Nephron (organoid): Measurements from ENCODE around the gene ALG10B.
A peak's percentile ranks its signal among the peaks of the same experiment; 100 is the strongest.

Experiments used
- H3K27ac Mint-ChIP-seq, 3 experiments: 2 replicates each; pipeline ENCODE4 v1.8.0; 2020; ENCODE audit warnings: mixed read lengths in 3 of 3, mild to moderate bottlenecking in 2 of 3, moderate library complexity in 1 of 3
- H3K27me3 Mint-ChIP-seq: 2 replicates; pipeline ENCODE4 v1.8.0; 2021; ENCODE audit warnings: low read depth, mild to moderate bottlenecking, moderate library complexity, mixed read lengths
- H3K36me3 Mint-ChIP-seq: 2 replicates; pipeline ENCODE4 v1.8.0; 2020; ENCODE audit warnings: low read depth, mixed read lengths
- H3K4me1 Mint-ChIP-seq: 2 replicates; pipeline ENCODE4 v1.8.0; 2020; ENCODE audit warnings: mixed read lengths
- H3K4me3 Mint-ChIP-seq, 3 experiments: 2 replicates each; pipeline ENCODE4 v1.8.0; 2020; ENCODE audit warnings: mild to moderate bottlenecking in 3 of 3, mixed read lengths in 3 of 3, moderate library complexity in 2 of 3
- H3K9me3 Mint-ChIP-seq: 2 replicates; pipeline ENCODE4 v1.8.0; 2020; ENCODE audit warnings: mixed read lengths
- TF ChIP-seq, protein P1 (sequence below), 3 experiments: fragments of 200-600 bp; sonication (generic); IDR thresholded peaks; one replicate each; pipeline ENCODE4 v1.5.0; 2021; ENCODE audit warnings: antibody characterized with exemption in 3 of 3; ENCODE audit not compliant: unreplicated experiment in 3 of 3

Gene ALG10B, protein sequence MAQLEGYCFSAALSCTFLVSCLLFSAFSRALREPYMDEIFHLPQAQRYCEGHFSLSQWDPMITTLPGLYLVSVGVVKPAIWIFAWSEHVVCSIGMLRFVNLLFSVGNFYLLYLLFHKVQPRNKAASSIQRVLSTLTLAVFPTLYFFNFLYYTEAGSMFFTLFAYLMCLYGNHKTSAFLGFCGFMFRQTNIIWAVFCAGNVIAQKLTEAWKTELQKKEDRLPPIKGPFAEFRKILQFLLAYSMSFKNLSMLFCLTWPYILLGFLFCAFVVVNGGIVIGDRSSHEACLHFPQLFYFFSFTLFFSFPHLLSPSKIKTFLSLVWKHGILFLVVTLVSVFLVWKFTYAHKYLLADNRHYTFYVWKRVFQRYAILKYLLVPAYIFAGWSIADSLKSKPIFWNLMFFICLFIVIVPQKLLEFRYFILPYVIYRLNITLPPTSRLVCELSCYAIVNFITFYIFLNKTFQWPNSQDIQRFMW

DNA sequence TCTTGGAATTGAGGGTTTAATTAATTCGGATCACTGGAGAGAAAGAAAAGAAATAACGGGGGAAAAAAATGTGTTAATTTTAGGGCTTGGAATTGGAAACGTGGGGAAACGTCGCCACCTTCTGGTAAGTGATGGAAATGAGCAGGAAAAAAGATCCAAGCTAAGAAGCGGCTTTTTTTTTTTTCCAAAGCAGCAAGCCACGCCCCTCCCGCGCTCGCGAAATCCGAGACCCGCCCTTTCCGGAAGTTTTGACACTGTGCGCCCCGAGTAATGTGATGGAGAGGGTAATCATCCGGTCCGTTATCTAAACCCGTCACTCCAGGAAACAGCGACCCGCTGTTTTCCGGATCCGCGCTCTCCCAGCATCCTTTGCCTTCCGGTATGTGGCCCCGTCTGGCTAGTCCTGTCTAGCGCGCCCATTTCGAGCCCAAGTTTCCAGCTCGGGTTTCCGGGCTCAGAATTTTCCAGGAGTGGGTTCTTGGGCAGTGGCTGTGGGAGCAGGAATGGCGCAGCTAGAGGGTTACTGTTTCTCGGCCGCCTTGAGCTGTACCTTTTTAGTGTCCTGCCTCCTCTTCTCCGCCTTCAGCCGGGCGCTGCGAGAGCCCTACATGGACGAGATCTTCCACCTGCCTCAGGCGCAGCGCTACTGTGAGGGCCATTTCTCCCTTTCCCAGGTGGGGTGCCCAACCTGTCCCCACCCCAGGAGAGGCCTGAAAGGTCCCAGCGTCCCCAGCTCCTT, at the start of gene ALG10B:
Gene ALG10B, plus strand, starts transcription at position 384 of the 739 bp plus-strand sequence. Its CDS starts 120 bp downstream, at position 504.
- Mint-ChIP-seq H3K36me3 (peaks cover 7% of the 10 kb centered on the region), H3K4me1 (peaks cover 10% of the 10 kb centered on the region), H3K27ac (peak within 1 kb of the TSS; percentile 95 to 98 (median 97)), H3K27me3 (no peaks in the 10 kb centered on the region), H3K4me3 (peak within 1 kb of the TSS; percentile 95 to 98 (median 95)), H3K9me3 (no peaks in the 10 kb centered on the region)
- TF ChIP-seq, protein P1, sequence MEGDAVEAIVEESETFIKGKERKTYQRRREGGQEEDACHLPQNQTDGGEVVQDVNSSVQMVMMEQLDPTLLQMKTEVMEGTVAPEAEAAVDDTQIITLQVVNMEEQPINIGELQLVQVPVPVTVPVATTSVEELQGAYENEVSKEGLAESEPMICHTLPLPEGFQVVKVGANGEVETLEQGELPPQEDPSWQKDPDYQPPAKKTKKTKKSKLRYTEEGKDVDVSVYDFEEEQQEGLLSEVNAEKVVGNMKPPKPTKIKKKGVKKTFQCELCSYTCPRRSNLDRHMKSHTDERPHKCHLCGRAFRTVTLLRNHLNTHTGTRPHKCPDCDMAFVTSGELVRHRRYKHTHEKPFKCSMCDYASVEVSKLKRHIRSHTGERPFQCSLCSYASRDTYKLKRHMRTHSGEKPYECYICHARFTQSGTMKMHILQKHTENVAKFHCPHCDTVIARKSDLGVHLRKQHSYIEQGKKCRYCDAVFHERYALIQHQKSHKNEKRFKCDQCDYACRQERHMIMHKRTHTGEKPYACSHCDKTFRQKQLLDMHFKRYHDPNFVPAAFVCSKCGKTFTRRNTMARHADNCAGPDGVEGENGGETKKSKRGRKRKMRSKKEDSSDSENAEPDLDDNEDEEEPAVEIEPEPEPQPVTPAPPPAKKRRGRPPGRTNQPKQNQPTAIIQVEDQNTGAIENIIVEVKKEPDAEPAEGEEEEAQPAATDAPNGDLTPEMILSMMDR (IDR thresholded peaks at IDR 0.05; ENCODE audit: unreplicated experiment in 3 of 3): peak; percentile 59 to 78 (median 67)

DNA sequence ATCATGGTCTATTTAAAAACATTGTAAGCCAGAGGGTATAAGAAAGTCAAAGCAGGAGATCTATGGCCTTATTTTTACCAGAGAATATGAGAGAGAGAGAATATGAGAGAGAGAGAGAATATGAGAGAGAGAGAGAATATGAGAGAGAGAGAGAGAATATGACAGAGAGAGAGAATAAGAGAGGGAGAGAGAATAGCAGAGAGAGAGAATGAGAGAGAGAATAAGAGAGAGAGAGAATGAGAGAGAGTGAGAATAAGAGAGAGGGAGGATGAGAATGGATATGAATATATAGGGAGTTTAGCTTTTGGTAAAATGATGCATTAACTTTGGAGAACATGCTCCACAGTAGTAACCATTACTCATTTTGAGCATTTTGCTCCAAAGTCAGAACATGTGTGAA, 48.0 kb upstream of the ALG10B start:
- H3K9me3 Mint-ChIP-seq: peaks cover 16% of the 10 kb centered on the region
- no peaks in the 10 kb centered on the region for H3K4me1 Mint-ChIP-seq
- TF ChIP-seq, protein P1 (IDR thresholded peaks at IDR 0.05; ENCODE audit: unreplicated experiment in 3 of 3): no peak
- no peaks in the 10 kb centered on the region for H3K27me3 Mint-ChIP-seq
- H3K4me3 Mint-ChIP-seq: no peak overlapping the region
- H3K27ac Mint-ChIP-seq: no peak overlapping the region
- H3K36me3 Mint-ChIP-seq: no peaks in the 10 kb centered on the region

DNA sequence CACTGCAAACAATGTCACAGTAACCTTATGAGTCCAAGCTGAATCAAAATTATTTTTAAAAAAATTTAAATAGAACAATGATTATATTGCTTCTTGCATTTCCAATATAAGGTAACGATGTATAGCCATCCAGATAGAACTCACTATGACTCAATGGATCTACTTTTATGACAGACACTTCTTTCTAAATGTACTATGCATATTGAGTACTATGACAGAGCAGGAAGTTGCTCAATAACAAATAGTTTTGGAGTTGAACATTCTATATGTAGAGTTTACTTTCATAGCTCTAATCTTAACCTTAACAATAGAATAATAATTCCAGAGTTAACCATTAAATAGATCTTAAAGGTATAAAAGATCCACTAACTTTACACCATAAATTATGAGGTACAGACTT, 46.7 kb upstream of the ALG10B start:
- Mint-ChIP-seq H3K27me3 (no peaks in the 10 kb centered on the region), H3K27ac (no peak overlapping the region)

DNA sequence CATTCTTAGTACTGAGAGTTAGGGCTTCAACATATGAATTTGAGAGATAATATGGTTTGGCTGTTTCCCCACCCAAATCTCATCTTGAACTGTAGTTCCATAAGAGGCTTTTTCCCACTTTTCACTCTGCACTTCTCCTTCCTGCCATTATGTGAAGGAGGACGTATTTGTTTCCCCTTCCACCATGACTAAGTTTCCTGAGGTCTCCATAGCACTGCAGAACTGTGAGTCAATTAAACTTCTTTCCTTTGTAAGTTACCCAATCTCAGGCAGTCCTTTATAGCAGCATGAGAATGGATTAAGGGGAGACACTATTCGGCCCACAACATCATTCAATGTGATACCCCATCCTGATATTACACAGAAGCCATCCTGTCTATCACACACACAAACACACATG, 36.8 kb upstream of the ALG10B start:
- H3K4me3 Mint-ChIP-seq: no peak overlapping the region
- TF ChIP-seq, protein P1 (IDR thresholded peaks at IDR 0.05; ENCODE audit: unreplicated experiment in 3 of 3): no peak
- H3K9me3 Mint-ChIP-seq: peaks cover 20% of the 10 kb centered on the region
- H3K27me3 Mint-ChIP-seq: no peaks in the 10 kb centered on the region
- H3K36me3 Mint-ChIP-seq: no peaks in the 10 kb centered on the region
- H3K27ac Mint-ChIP-seq: no peak overlapping the region
- no peaks in the 10 kb centered on the region for H3K4me1 Mint-ChIP-seq

More for the DNA sequence above, 46.7 kb upstream of the ALG10B start:
- no peaks in the 10 kb centered on the region for H3K36me3 Mint-ChIP-seq
- H3K4me1 Mint-ChIP-seq: no peaks in the 10 kb centered on the region
- peaks cover 21% of the 10 kb centered on the region for H3K9me3 Mint-ChIP-seq
- TF ChIP-seq, protein P1 (IDR thresholded peaks at IDR 0.05; ENCODE audit: unreplicated experiment in 3 of 3): no peak
- no peak overlapping the region for H3K4me3 Mint-ChIP-seq

DNA sequence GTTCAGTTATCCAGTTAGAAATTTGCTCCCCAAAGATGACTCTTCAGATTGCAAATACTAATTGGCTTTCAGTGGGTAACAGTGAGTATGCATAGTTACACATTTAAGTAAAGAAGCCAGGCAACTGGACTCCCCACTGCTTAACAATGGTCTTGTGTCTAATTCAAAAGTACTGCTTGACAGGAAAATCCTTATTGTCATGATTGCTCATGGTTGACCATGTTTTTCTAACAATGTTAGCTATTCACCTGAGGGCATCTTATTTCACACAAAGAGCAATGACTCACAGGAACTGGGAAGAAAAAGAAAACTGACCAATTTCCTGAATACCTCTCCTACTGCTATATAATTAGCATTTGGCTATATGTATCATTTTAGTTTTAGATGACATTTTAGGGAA, 33.7 kb upstream of the ALG10B start:
- TF ChIP-seq, protein P1 (IDR thresholded peaks at IDR 0.05; ENCODE audit: unreplicated experiment in 3 of 3): no peak
- Mint-ChIP-seq H3K9me3 (peaks cover 16% of the 10 kb centered on the region), H3K36me3 (no peaks in the 10 kb centered on the region), H3K4me1 (no peaks in the 10 kb centered on the region), H3K4me3 (no peak overlapping the region), H3K27ac (no peak overlapping the region), H3K27me3 (no peaks in the 10 kb centered on the region)
